ENCODE measurements around the gene SRSF11. TPM values are rescaled to one million over a fixed set of nuclear protein-coding genes. Genes with fewer than 3 reads are reported as not detected.
"Not testable (repeated sequence)": the region's sequence is repeated elsewhere in the genome, so short reads cannot be mapped to it uniquely, and the experiment has no call there.

The SRSF11 gene, protein sequence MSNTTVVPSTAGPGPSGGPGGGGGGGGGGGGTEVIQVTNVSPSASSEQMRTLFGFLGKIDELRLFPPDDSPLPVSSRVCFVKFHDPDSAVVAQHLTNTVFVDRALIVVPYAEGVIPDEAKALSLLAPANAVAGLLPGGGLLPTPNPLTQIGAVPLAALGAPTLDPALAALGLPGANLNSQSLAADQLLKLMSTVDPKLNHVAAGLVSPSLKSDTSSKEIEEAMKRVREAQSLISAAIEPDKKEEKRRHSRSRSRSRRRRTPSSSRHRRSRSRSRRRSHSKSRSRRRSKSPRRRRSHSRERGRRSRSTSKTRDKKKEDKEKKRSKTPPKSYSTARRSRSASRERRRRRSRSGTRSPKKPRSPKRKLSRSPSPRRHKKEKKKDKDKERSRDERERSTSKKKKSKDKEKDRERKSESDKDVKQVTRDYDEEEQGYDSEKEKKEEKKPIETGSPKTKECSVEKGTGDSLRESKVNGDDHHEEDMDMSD
- 110 and 124 TPM in 2 replicates for total RNA-seq

- peak; percentile 78 for DNase-seq (ENCODE audit: low read depth, low spot score)
Measured at GRCh38 chr1:70221238-70222121, at the start of gene SRSF11. Gene SRSF11 (plus strand): TSS chr1:70221380. CDS start chr1:70221637, 257 bp downstream.

DNA sequence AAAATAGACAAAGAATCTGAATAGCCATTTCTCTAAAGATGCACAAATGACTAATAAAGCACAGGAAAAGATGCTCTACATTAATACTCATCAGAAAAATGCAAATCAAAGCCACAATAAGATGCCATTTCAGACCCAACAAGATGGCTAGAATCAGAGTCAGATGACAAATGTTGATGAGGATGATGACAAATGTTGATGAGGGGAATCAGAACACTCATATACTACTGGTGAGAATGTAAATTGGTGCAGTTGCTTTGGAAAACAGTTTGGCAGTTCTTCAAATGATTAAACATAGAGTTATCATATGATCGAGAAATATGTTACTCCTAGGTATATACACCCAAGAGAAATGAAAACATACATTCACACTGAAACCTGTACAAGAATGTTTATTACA lies 49.7 kb upstream of the SRSF11 start:
- DNase-seq (ENCODE audit: low read depth, low spot score): no peak

GRCh38 chr1:70185181-70185580 lies 36.0 kb upstream of the SRSF11 start:
- DNase-seq (ENCODE audit: low read depth, low spot score): not testable (repeated sequence)

GRCh38 chr1:70188522-70188921 lies 32.7 kb upstream of the SRSF11 start:
- DNase-seq (ENCODE audit: low read depth, low spot score): no peak

GRCh38 chr1:70190180-70190579 lies 31.0 kb upstream of the SRSF11 start:
- no peak for DNase-seq (ENCODE audit: low read depth, low spot score)

GRCh38 chr1:70192446-70192845 lies 28.7 kb upstream of the SRSF11 start:
- not testable (repeated sequence) for DNase-seq (ENCODE audit: low read depth, low spot score)

DNA sequence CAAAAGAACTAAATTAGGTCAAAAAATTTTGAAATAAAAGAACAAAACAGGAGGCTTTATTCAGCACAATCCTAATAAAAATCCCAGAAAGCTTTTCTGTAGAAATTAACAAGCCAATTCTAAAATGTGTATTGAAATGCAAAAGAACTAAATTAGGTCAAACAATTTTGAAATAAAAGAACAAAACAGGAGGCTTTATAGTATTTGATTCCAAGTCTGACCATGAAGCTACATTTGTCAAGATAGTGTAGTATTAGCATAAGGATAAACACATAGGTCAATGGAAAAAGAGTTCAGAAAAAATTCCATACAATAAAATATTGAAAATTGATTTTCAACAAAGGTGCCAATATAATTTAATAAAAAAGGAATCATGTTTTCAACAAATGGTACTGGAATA lies 26.6 kb upstream of the SRSF11 start:
- no peak for DNase-seq (ENCODE audit: low read depth, low spot score)

DNA sequence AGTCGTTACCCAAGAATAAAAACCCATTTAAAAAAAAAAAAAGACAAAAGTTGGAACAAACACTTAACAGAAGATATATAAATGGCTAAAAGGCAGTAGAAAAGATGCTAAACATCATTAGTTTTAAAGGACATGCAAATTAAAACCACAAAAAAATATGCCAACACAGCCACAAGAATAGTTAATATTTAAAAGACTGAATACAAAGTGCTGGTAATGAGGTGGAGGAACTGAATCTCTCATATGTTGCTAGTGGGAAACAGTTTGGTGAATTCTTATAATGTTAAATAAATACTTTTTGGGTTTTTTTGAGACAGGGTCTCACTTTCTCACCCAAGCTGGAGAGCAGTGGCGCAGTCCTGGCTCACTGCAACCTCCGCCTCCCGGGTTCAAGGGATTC lies 25.8 kb upstream of the SRSF11 start:
- DNase-seq (ENCODE audit: low read depth, low spot score): no peak

DNA sequence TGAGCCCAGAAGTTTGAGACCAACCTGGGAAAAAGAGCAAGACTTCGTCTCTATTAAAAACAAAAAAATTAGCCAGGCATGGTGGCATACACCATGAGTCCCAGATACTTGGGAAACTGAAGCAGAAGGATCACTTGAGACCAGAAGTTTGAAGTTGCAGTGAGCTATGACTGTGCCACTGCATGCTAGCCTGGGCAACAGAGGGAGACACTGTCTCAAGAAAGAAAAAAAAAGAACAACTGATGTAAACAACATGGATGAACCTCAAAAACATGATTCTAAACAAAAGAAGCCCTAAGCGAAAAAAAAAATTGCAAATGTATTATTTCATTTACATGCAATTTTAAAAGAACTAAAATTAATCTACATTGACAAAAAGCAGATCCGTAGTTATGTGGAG lies 24.8 kb upstream of the SRSF11 start:
- no peak for DNase-seq (ENCODE audit: low read depth, low spot score)

GRCh38 chr1:70200065-70200464 lies 21.1 kb upstream of the SRSF11 start:
- no peak for DNase-seq (ENCODE audit: low read depth, low spot score)

DNA sequence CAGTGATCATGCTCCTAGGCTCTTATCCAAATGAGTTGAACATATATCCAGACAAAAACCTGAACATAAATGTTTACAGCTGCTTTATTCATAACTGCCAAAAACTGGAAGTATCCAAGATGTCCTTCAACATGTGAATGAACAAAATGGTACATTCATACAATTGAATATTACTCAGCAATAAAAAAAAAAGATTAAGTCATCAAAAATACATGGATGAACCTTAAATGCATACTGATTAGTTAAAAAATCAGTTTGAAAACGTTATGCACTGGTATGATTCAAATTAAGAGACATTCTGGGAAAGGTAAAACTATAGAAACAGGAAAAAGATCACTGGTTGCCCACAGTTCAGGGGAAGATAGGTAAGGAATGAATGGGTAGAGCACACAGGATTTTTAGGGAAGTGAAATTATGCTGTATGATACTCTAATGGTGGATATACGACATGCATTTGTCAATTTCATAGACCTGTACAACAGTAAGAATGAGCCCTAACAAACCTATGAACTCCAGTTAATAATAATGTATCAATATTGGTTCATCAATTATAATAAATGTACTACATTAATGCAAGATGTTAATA lies 18.9 kb upstream of the SRSF11 start:
- no peak for DNase-seq (ENCODE audit: low read depth, low spot score)

GRCh38 chr1:70204139-70204538 lies 17.0 kb upstream of the SRSF11 start:
- DNase-seq (ENCODE audit: low read depth, low spot score): no peak

- DNase-seq (ENCODE audit: low read depth, low spot score): no peak
Measured at GRCh38 chr1:70204600-70204999, 16.6 kb upstream of the SRSF11 start.

DNA sequence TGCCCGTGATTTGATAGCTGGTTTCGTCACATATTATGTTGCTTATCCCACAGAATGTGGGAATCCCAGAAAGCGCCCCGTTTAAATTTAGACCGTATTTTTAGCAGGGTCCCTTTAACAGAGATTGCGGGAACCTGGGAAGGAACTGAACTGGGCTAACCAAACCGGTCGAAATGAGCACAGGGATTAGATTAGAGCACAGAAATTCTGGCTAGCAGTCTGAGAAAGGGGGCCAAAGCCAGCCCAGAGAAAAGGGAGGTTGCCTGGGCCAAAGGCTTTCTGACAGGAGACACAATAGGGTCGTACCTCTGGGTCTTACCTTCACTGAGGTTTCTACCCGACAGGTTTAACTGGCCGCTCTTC lies 16.1 kb upstream of the SRSF11 start:
- DNase-seq (ENCODE audit: low read depth, low spot score): no peak

DNA sequence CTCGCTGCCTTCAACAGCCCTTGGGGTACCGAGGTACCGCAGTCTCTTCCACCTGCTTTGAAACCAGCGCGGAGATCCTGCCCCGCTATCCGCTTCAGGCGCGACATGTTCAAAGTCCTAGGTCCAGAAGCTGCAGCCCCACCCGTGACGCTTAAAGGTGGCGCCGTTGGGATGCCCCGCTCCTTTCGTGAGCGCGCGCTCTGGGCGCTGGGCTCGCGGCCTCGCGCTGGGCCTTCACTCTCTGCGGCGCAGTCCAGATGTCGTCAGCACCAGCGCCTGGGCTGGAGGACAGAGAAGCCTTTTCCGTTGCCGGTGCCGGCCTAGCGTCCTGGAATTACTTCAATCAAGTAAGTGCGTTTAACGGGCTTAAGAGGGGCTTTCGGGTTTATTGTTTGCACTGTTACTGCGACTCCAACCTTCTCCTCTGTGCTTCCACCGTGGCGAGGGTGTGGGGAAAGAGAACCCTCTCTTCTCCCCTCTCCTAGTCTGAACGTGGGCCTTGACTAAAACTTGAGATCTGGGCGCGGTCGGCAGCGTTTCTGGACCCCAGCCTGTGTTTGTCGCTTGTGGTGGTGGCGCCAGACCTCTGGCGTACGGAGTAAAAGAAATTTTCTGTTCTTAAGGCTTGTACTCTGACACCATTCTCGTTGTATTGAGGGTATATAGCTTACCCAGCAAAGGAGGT lies 15.6 kb upstream of the SRSF11 start, which contains the start of gene LRRC40:
Gene LRRC40 (minus strand): TSS at position 146 of the 685 bp plus-strand sequence. CDS start 39 bp downstream, at position 107.
- peak; percentile 84 for DNase-seq (ENCODE audit: low read depth, low spot score)

DNA sequence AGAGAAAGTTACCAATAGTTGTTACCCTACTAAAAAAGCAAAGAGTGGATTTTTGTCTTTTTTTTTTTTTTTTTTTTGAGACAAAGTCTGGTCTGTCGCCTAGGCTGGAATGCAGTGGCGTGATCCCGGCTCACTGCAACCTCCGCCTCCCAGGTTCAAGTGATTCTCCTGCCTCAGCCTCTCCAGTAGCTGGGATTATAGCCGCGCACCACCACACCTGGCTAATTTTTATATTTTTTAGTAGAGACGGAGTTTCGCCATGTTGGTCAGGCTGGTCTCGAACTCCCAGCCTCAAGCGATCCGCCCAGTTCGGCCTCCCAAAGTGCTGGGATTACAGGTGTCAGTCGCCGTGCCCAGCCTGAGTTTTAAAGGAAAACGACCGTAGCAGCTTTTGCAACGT lies 14.3 kb upstream of the SRSF11 start:
- not testable (repeated sequence) for DNase-seq (ENCODE audit: low read depth, low spot score)

- DNase-seq (ENCODE audit: low read depth, low spot score): no peak
Measured at GRCh38 chr1:70207492-70207891, 13.7 kb upstream of the SRSF11 start.

DNA sequence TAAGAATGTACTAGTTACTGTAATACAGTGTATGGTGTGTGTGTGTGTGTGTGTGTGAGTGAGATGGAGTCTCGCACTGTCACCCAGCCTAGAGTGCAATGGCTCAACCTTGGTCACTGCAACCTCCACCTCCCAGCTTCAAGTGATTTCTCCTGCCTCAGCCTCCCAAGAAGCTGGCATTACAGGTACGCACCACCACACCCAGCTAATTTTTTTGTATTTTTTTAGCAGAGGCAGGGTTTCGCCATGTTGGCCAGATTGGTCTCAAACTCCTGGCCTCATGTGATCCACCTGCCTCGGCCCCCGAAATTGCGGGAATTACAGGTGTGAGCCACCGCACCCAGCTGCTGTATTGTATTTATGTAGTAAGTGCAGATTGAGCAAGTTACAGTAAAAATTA lies 12.9 kb upstream of the SRSF11 start:
- DNase-seq (ENCODE audit: low read depth, low spot score): no peak

DNA sequence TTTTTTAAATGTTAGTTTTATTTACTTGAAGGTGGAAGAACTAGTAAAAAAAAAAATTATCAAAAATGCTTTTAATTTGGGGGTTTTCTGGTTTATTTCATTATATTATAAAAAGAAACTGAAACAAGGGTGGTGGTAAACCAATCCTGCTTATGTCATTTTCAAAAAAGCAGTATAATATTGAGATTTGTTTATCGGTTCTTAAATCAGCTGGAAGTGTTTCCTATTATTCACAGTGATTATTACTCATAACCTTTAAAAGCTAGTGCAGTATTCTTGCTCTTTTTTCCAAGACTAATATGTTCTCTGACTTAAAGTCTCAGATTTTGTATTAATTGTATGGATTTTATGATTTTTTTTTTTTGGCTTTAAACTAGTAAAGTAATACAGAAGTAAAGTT lies 10.4 kb upstream of the SRSF11 start:
- DNase-seq (ENCODE audit: low read depth, low spot score): no peak

DNA sequence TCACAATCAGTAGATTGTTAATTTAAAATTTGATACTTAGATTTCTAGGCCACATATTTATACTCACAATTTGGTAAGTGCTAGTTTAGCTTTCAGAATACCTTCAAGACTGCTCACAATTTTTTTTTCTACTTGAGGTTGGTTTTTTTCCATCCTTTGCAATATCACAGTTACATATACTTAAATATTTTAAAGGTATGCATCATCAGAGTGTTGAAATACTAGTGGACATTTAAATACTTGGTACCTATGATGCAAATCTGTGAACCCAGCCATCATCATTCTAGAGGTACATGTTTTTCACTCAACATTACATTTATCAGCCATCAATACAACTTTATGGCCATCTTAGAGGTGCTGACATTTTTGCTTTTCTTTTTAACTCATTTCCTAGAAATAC lies 9.6 kb upstream of the SRSF11 start:
- no peak for DNase-seq (ENCODE audit: low read depth, low spot score)

GRCh38 chr1:70220015-70220414 lies 1.2 kb upstream of the SRSF11 start:
- DNase-seq (ENCODE audit: low read depth, low spot score): no peak

Measured in pulmonary artery endothelial cell (primary cell).